ENCODE results near the gene TMEM184B.

Gene TMEM184B

GRCh38 chr22:38296372-38296771, 23.6 kb upstream of the TMEM184B start:
- TF ChIP-seq CTCF (IDR thresholded peaks at IDR 0.05; ENCODE audit: low read depth, low read length): no peak
- no peaks in the 10 kb centered on the region for H3K9me3 ChIP-seq (ENCODE audit: severe bottlenecking)
- H3K4me3 ChIP-seq (ENCODE audit: low read depth, low read length): no peak overlapping the region
- H3K36me3 ChIP-seq: peaks cover 96% of the 10 kb centered on the region
- no peaks in the 10 kb centered on the region for H3K27me3 ChIP-seq (ENCODE audit: insufficient read depth, low read depth, severe bottlenecking)
- H3K27ac ChIP-seq: no peak overlapping the region
- no peak for DNase-seq

- H3K4me3 ChIP-seq (ENCODE audit: low read depth, low read length): no peak overlapping the region
- H3K36me3 ChIP-seq: peaks cover 96% of the 10 kb centered on the region
- no peaks in the 10 kb centered on the region for H3K27me3 ChIP-seq (ENCODE audit: insufficient read depth, low read depth, severe bottlenecking)
- no peak overlapping the region for H3K27ac ChIP-seq
- TF ChIP-seq CTCF (IDR thresholded peaks at IDR 0.05; ENCODE audit: low read depth, low read length): no peak
- no peaks in the 10 kb centered on the region for H3K9me3 ChIP-seq (ENCODE audit: severe bottlenecking)
- no peak for DNase-seq
Measured at GRCh38 chr22:38295863-38296262, 23.1 kb upstream of the TMEM184B start.

- TF ChIP-seq CTCF (IDR thresholded peaks at IDR 0.05; ENCODE audit: low read depth, low read length): no peak
- Histone ChIP-seq H3K4me3 (ENCODE audit: low read depth, low read length) (no peak overlapping the region), H3K27me3 (ENCODE audit: insufficient read depth, low read depth, severe bottlenecking) (no peaks in the 10 kb centered on the region), H3K27ac (no peak overlapping the region), H3K9me3 (ENCODE audit: severe bottlenecking) (no peaks in the 10 kb centered on the region), H3K36me3 (peaks cover 91% of the 10 kb centered on the region)
- DNase-seq: no peak
Measured at GRCh38 chr22:38295339-38295738, 22.5 kb upstream of the TMEM184B start.

- no peak for DNase-seq
- Histone ChIP-seq H3K9me3 (ENCODE audit: severe bottlenecking) (no peaks in the 10 kb centered on the region), H3K4me3 (ENCODE audit: low read depth, low read length) (no peak overlapping the region), H3K27me3 (ENCODE audit: insufficient read depth, low read depth, severe bottlenecking) (no peaks in the 10 kb centered on the region), H3K27ac (no peak overlapping the region), H3K36me3 (peaks cover 84% of the 10 kb centered on the region)
- no peak for TF ChIP-seq CTCF (IDR thresholded peaks at IDR 0.05; ENCODE audit: low read depth, low read length)
Measured at GRCh38 chr22:38294193-38294592, 21.4 kb upstream of the TMEM184B start.

GRCh38 chr22:38292694-38293093, 19.9 kb upstream of the TMEM184B start:
- no peak for TF ChIP-seq CTCF (IDR thresholded peaks at IDR 0.05; ENCODE audit: low read depth, low read length)
- no peak overlapping the region for H3K4me3 ChIP-seq (ENCODE audit: low read depth, low read length)
- H3K9me3 ChIP-seq (ENCODE audit: severe bottlenecking): no peaks in the 10 kb centered on the region
- DNase-seq: no peak
- peaks cover 69% of the 10 kb centered on the region for H3K36me3 ChIP-seq
- no peak overlapping the region for H3K27ac ChIP-seq
- no peaks in the 10 kb centered on the region for H3K27me3 ChIP-seq (ENCODE audit: insufficient read depth, low read depth, severe bottlenecking)

- no peaks in the 10 kb centered on the region for H3K27me3 ChIP-seq (ENCODE audit: insufficient read depth, low read depth, severe bottlenecking)
- H3K36me3 ChIP-seq: peaks cover 55% of the 10 kb centered on the region
- no peak overlapping the region for H3K27ac ChIP-seq
- no peak for TF ChIP-seq CTCF (IDR thresholded peaks at IDR 0.05; ENCODE audit: low read depth, low read length)
- no peak overlapping the region for H3K4me3 ChIP-seq (ENCODE audit: low read depth, low read length)
- H3K9me3 ChIP-seq (ENCODE audit: severe bottlenecking): no peaks in the 10 kb centered on the region
- no peak for DNase-seq
Measured at GRCh38 chr22:38291201-38291777, 18.5 kb upstream of the TMEM184B start.

Measured in WERI-Rb-1 (cell line).